ENCODE results near the gene IGSF8. TPM values are rescaled to one million over a fixed set of nuclear protein-coding genes. Genes with fewer than 3 reads are reported as not detected.
"Not testable (repeated sequence)": the region's sequence is repeated elsewhere in the genome, so short reads cannot be mapped to it uniquely, and the experiment has no call there.

Gene IGSF8
- total RNA-seq, 1 donor from 2014 or later, result 45.9 TPM

- Mint-ChIP-seq H3K27me3 (ENCODE audit: unreplicated experiment) (peaks cover 2% of the 10 kb centered on the region), H3K4me3 (ENCODE audit: unreplicated experiment) (no peak overlapping the region), H3K9me3 (ENCODE audit: unreplicated experiment) (no peaks in the 10 kb centered on the region), H3K4me1 (ENCODE audit: low read depth, unreplicated experiment) (no peaks in the 10 kb centered on the region), H3K36me3 (ENCODE audit: unreplicated experiment) (no peaks in the 10 kb centered on the region), H3K27ac (ENCODE audit: unreplicated experiment) (no peak overlapping the region)
- no peak for DNase-seq
- no peak for TF ChIP-seq CTCF (IDR thresholded peaks at IDR 0.05; ENCODE audit: partially characterized antibody, unreplicated experiment)
Measured at GRCh38 chr1:160128636-160129035, 30.2 kb upstream of the IGSF8 start.

GRCh38 chr1:160127865-160128523 is 29.6 kb upstream of the IGSF8 start:
- Mint-ChIP-seq H3K27ac (ENCODE audit: unreplicated experiment) (no peak overlapping the region), H3K36me3 (ENCODE audit: unreplicated experiment) (no peaks in the 10 kb centered on the region), H3K4me3 (ENCODE audit: unreplicated experiment) (no peak overlapping the region), H3K4me1 (ENCODE audit: low read depth, unreplicated experiment) (no peaks in the 10 kb centered on the region), H3K27me3 (ENCODE audit: unreplicated experiment) (peaks cover 2% of the 10 kb centered on the region), H3K9me3 (ENCODE audit: unreplicated experiment) (no peaks in the 10 kb centered on the region)
- DNase-seq, result no peak
- TF ChIP-seq CTCF (IDR thresholded peaks at IDR 0.05; ENCODE audit: partially characterized antibody, unreplicated experiment), result no peak

- H3K9me3 Mint-ChIP-seq (ENCODE audit: unreplicated experiment), result no peaks in the 10 kb centered on the region
- H3K4me3 Mint-ChIP-seq (ENCODE audit: unreplicated experiment), result no peak overlapping the region
- TF ChIP-seq CTCF (IDR thresholded peaks at IDR 0.05; ENCODE audit: partially characterized antibody, unreplicated experiment), result no peak
- H3K27me3 Mint-ChIP-seq (ENCODE audit: unreplicated experiment), result peaks cover 2% of the 10 kb centered on the region
- DNase-seq, result no peak
- no peaks in the 10 kb centered on the region for H3K36me3 Mint-ChIP-seq (ENCODE audit: unreplicated experiment)
- no peaks in the 10 kb centered on the region for H3K4me1 Mint-ChIP-seq (ENCODE audit: low read depth, unreplicated experiment)
- no peak overlapping the region for H3K27ac Mint-ChIP-seq (ENCODE audit: unreplicated experiment)
Measured at GRCh38 chr1:160127381-160127780, 29.0 kb upstream of the IGSF8 start.

GRCh38 chr1:160126342-160126741 is 27.9 kb upstream of the IGSF8 start:
- H3K4me3 Mint-ChIP-seq (ENCODE audit: unreplicated experiment); H3K27ac Mint-ChIP-seq (ENCODE audit: unreplicated experiment); DNase-seq; H3K27me3 Mint-ChIP-seq (ENCODE audit: unreplicated experiment); H3K36me3 Mint-ChIP-seq (ENCODE audit: unreplicated experiment); H3K9me3 Mint-ChIP-seq (ENCODE audit: unreplicated experiment); H3K4me1 Mint-ChIP-seq (ENCODE audit: low read depth, unreplicated experiment): not testable (repeated sequence)

GRCh38 chr1:160125746-160126145 is 27.3 kb upstream of the IGSF8 start:
- H3K27ac Mint-ChIP-seq (ENCODE audit: unreplicated experiment), result no peak overlapping the region
- no peaks in the 10 kb centered on the region for H3K36me3 Mint-ChIP-seq (ENCODE audit: unreplicated experiment)
- no peaks in the 10 kb centered on the region for H3K9me3 Mint-ChIP-seq (ENCODE audit: unreplicated experiment)
- no peak overlapping the region for H3K4me3 Mint-ChIP-seq (ENCODE audit: unreplicated experiment)
- DNase-seq, result no peak
- TF ChIP-seq CTCF (IDR thresholded peaks at IDR 0.05; ENCODE audit: partially characterized antibody, unreplicated experiment), result no peak
- H3K4me1 Mint-ChIP-seq (ENCODE audit: low read depth, unreplicated experiment), result no peaks in the 10 kb centered on the region
- peaks cover under 1% of the 10 kb centered on the region for H3K27me3 Mint-ChIP-seq (ENCODE audit: unreplicated experiment)
